Memory B cell (primary cell): ENCODE measurements around the gene WDR5.
A peak's percentile ranks its signal among the peaks of the same experiment; 100 is the strongest.

Source experiments
- ATAC-seq: fragments of 150-1000 bp; cut with Tn5 transposase; 2 replicates; pipeline ENCODE4 v1.10.0; 2021; ENCODE audit warnings: low read depth, mild to moderate bottlenecking, moderate library complexity
- DNase-seq, 2 donors: peaks; one replicate each; pipeline ENCODE4 v3.0.0; 2022; ENCODE audit warnings: low spot score in 2 of 2
- H3K27ac Mint-ChIP-seq: one replicate; pipeline ENCODE4 v1.8.0; 2022; ENCODE audit warnings: mild to moderate bottlenecking, moderate library complexity, mixed read lengths
- H3K27me3 Mint-ChIP-seq: one replicate; pipeline ENCODE4 v1.8.0; 2022; ENCODE audit warnings: mixed read lengths
- H3K36me3 Mint-ChIP-seq: one replicate; pipeline ENCODE4 v1.8.0; 2022; ENCODE audit warnings: mild to moderate bottlenecking, mixed read lengths
- H3K4me1 Mint-ChIP-seq: one replicate; pipeline ENCODE4 v1.8.0; 2022; ENCODE audit warnings: mixed read lengths
- H3K4me3 Mint-ChIP-seq: one replicate; pipeline ENCODE4 v1.8.0; 2022; ENCODE audit warnings: mild to moderate bottlenecking, moderate library complexity, mixed read lengths
- H3K9me3 Mint-ChIP-seq: one replicate; pipeline ENCODE4 v1.8.0; 2022; ENCODE audit warnings: mixed read lengths

The WDR5 gene

GRCh38 chr9:134189145-134189469, 53.2 kb downstream of the WDR5 start:
- no peaks in the 10 kb centered on the region for H3K9me3 Mint-ChIP-seq
- peak overlapping the region; percentile 14 for H3K27ac Mint-ChIP-seq
- DNase-seq (no peak), ATAC-seq (no peak)
- H3K36me3 Mint-ChIP-seq = no peaks in the 10 kb centered on the region
- H3K4me3 Mint-ChIP-seq = no peak overlapping the region
- peaks cover 12% of the 10 kb centered on the region for H3K27me3 Mint-ChIP-seq
- peaks cover 11% of the 10 kb centered on the region for H3K4me1 Mint-ChIP-seq

DNA sequence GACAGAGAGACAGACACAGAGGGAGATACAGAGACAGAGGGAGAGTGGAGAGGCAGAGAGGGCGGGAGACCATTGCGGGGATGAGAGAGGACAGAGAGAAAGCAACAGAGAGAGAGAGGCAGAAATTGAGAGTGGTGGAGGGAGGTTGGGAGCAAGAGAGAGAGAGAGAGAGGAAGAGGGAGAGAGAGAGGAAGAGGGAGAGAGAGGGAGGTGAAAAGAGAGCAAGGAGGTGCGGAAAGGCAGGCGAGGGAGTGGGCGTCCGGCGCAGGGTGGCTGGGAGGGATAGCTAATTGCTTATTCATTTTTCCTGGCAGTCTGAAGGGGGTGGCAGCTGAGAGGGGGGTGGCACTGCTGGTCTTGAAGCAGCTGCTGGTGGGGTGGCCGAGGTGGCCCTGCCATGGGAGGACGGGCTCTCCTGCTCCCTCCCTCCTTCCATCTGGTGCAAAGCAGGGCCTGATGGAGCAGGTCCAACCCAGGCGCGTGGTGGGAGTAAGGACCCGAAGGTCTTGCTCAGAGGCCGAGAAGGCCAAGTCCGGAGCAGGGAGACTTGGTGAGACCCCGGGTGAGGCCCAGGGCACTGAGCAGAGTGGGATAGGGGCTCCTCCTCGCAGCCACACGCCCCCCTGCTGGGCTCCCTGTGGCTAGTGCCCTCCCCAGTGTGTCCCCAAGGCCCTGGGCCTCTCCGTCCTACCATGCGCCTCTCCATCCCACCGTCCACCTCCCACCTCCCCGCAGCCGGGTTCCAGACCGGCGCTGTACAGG, 53.8 kb downstream of the WDR5 start:
- ATAC-seq = no peak
- Mint-ChIP-seq H3K4me1 (peaks cover 11% of the 10 kb centered on the region), H3K27ac (peak overlapping the region; percentile 14), H3K27me3 (peaks cover 12% of the 10 kb centered on the region), H3K36me3 (no peaks in the 10 kb centered on the region), H3K4me3 (no peak overlapping the region), H3K9me3 (no peaks in the 10 kb centered on the region)
- no peak for DNase-seq

- ATAC-seq (no peak), DNase-seq (no peak)
- H3K4me1 Mint-ChIP-seq = peaks cover 11% of the 10 kb centered on the region
- no peak overlapping the region for H3K27ac Mint-ChIP-seq
- no peak overlapping the region for H3K4me3 Mint-ChIP-seq
- H3K9me3 Mint-ChIP-seq = no peaks in the 10 kb centered on the region
- peaks cover 12% of the 10 kb centered on the region for H3K27me3 Mint-ChIP-seq
- no peaks in the 10 kb centered on the region for H3K36me3 Mint-ChIP-seq
Measured at GRCh38 chr9:134190232-134191121, 54.6 kb downstream of the WDR5 start.

- peaks cover 12% of the 10 kb centered on the region for H3K27me3 Mint-ChIP-seq
- H3K4me1 Mint-ChIP-seq = peaks cover 10% of the 10 kb centered on the region
- ATAC-seq = no peak
- H3K4me3 Mint-ChIP-seq = no peak overlapping the region
- no peaks in the 10 kb centered on the region for H3K9me3 Mint-ChIP-seq
- DNase-seq = no peak
- H3K27ac Mint-ChIP-seq = no peak overlapping the region
- H3K36me3 Mint-ChIP-seq = no peaks in the 10 kb centered on the region
Measured at GRCh38 chr9:134191455-134192209, 55.8 kb downstream of the WDR5 start.

DNA sequence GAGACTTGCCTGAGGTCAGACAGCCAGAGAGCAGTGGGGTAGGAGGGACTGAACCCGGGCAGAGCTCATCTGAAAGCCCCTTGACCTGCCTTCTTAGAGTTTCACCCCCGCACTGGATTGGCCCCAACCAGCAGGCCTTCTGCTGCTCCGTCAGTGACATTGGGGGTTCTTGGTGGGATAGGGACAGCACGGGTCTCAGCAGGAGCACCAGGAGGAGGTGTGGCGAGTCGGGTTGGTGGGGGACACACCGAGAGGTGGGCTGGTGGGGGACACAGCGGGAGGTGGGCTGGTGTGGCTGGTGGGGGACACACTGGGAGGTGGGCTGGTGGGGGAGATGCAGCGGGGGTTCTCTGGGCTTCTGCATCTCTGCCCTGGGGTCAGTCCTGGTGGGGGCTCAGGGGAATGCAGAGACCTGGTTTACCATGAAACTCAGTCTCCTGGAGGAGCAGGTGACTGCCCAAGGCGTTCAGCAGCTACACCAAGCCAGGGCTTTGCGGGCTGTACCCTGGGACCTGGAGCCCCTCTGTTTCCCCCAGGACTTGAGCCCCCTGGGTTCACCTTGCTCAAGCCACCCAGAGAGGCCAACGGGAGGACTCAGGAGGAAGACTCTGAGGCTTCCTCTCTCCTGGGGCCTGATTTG, 56.5 kb downstream of the WDR5 start:
- H3K4me3 Mint-ChIP-seq = no peak overlapping the region
- no peak for DNase-seq
- no peaks in the 10 kb centered on the region for H3K9me3 Mint-ChIP-seq

GRCh38 chr9:134192951-134193731, 57.3 kb downstream of the WDR5 start:
- peaks cover 10% of the 10 kb centered on the region for H3K4me1 Mint-ChIP-seq
- no peaks in the 10 kb centered on the region for H3K9me3 Mint-ChIP-seq
- DNase-seq (no peak), ATAC-seq (no peak)
- H3K27ac Mint-ChIP-seq = no peak overlapping the region
- peaks cover 15% of the 10 kb centered on the region for H3K27me3 Mint-ChIP-seq
- no peak overlapping the region for H3K4me3 Mint-ChIP-seq
- H3K36me3 Mint-ChIP-seq = peaks cover 2% of the 10 kb centered on the region

More for the DNA sequence above, 56.5 kb downstream of the WDR5 start:
- Mint-ChIP-seq H3K4me1 (peaks cover 10% of the 10 kb centered on the region), H3K27ac (no peak overlapping the region), H3K36me3 (peaks cover 2% of the 10 kb centered on the region), H3K27me3 (peaks cover 15% of the 10 kb centered on the region)
- no peak for ATAC-seq

- DNase-seq (no peak), ATAC-seq (no peak)
- Mint-ChIP-seq H3K4me1 (peaks cover 10% of the 10 kb centered on the region), H3K4me3 (no peak overlapping the region), H3K27me3 (peaks cover 16% of the 10 kb centered on the region), H3K9me3 (no peaks in the 10 kb centered on the region), H3K27ac (no peak overlapping the region), H3K36me3 (peaks cover 2% of the 10 kb centered on the region)
Measured at GRCh38 chr9:134193912-134194535, 58.1 kb downstream of the WDR5 start.

DNA sequence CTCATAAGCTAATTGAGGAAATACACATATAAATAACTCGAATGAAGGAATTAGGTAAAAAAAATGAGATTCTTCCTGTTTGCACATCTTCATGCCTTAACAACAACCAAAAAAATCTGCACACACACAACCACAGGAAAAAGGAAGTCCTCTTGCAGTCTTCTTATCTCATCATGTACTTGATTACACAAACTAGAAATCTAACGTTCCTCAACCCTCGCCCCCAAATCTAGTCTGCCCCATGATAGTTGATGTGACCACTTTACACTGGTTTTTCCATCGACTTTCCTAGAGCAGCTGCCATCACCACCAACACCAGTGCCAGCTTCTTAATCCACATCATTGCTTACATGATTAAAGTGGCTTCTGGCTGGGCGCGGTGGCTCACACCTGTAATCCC, 59.7 kb downstream of the WDR5 start:
- peak; percentile 49 for ATAC-seq
- H3K4me1 Mint-ChIP-seq = peaks cover 8% of the 10 kb centered on the region

DNA sequence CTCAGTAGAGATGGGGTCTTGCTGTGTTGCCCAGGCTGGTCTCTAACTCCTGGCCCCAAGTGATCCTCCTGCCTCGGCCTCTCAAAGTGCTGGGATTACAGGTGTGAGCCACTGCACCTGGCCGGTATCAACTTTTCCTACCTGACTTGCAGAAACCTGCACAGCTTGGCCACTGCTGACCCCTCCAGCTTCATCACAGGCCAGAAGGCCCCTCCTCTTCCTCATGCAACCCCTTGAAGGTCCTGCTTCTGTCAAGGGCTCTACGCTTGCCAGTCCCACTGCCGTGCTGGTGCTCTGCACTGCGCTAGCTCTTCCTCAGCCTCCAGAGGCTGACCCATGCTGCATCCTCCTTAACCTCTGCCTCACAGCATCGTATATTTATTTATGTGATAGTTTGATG, 61.0 kb downstream of the WDR5 start:
- no peaks in the 10 kb centered on the region for H3K9me3 Mint-ChIP-seq
- peaks cover 7% of the 10 kb centered on the region for H3K27me3 Mint-ChIP-seq
- no peak overlapping the region for H3K27ac Mint-ChIP-seq
- DNase-seq (no peak), ATAC-seq (no peak)
- peaks cover 2% of the 10 kb centered on the region for H3K36me3 Mint-ChIP-seq
- peaks cover 5% of the 10 kb centered on the region for H3K4me1 Mint-ChIP-seq
- H3K4me3 Mint-ChIP-seq = no peak overlapping the region

More for the DNA sequence above, 59.7 kb downstream of the WDR5 start:
- H3K27me3 Mint-ChIP-seq = peaks cover 9% of the 10 kb centered on the region
- H3K36me3 Mint-ChIP-seq = peaks cover 2% of the 10 kb centered on the region
- H3K9me3 Mint-ChIP-seq = no peaks in the 10 kb centered on the region
- DNase-seq = no peak
- H3K27ac Mint-ChIP-seq = no peak overlapping the region
- H3K4me3 Mint-ChIP-seq = no peak overlapping the region

DNA sequence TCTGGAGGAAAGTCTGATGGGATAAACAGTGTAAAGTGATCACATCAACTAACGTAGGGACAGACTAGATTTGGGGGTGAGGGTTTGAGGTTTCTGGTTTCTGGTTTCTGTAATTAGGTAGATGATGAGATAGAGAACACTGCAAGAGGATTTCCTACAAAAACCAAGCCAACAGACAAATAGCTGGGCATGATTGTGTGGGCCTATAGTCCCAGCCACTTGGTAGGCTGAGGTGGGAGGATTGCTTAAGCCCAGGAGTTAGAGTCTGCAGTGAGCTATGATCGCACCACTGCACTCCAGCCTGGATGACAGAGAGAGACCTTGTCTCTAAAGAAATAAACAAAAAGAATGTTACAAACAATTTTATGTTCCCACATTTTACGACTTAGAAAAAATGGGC, 62.9 kb downstream of the WDR5 start:
- peaks cover 4% of the 10 kb centered on the region for H3K4me1 Mint-ChIP-seq

GRCh38 chr9:134200730-134201129, 64.8 kb downstream of the WDR5 start:
- DNase-seq = no peak
- Mint-ChIP-seq H3K9me3 (peaks cover 7% of the 10 kb centered on the region), H3K27ac (no peak overlapping the region), H3K4me1 (no peaks in the 10 kb centered on the region), H3K4me3 (no peak overlapping the region), H3K36me3 (peaks cover 2% of the 10 kb centered on the region), H3K27me3 (peaks cover 12% of the 10 kb centered on the region)
- no peak for ATAC-seq

More for the DNA sequence above, 62.9 kb downstream of the WDR5 start:
- Mint-ChIP-seq H3K27me3 (peaks cover 5% of the 10 kb centered on the region), H3K27ac (no peak overlapping the region), H3K4me3 (no peak overlapping the region), H3K9me3 (peaks cover 1% of the 10 kb centered on the region), H3K36me3 (peaks cover 2% of the 10 kb centered on the region)
- ATAC-seq (no peak), DNase-seq (no peak)

DNA sequence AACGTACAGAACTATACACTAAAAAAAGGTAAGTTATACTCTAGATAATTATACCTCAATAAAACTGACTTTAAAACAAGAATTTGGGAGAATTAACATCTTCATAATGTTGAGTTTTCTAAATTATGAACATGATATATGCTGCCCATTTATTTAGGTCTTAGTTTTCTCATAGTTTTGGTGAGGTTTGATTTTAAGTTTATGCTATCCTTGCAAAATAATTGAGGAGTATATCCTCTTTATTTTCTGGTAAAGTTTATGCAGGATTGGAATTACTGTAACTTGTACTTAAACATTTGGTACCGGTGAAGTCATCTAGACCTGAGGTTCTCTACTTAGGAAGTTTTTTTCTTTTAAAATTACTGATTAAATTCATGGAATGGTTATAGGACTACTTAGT, 67.3 kb downstream of the WDR5 start:
- Mint-ChIP-seq H3K27ac (no peak overlapping the region), H3K36me3 (no peaks in the 10 kb centered on the region), H3K4me3 (no peak overlapping the region), H3K27me3 (peaks cover 9% of the 10 kb centered on the region), H3K4me1 (no peaks in the 10 kb centered on the region), H3K9me3 (peaks cover 7% of the 10 kb centered on the region)
- ATAC-seq (no peak), DNase-seq (no peak)

- DNase-seq = no peak
- Mint-ChIP-seq H3K4me3 (no peak overlapping the region), H3K27me3 (peaks cover 13% of the 10 kb centered on the region)
Measured at GRCh38 chr9:134204041-134204440, 68.2 kb downstream of the WDR5 start.

More at GRCh38 chr9:134204041-134204440, 68.2 kb downstream of the WDR5 start:
- H3K36me3 Mint-ChIP-seq = no peaks in the 10 kb centered on the region
- no peak overlapping the region for H3K27ac Mint-ChIP-seq
- no peak for ATAC-seq
- H3K9me3 Mint-ChIP-seq = peaks cover 7% of the 10 kb centered on the region
- H3K4me1 Mint-ChIP-seq = no peaks in the 10 kb centered on the region
